H1 (cell line): ENCODE data around the gene RAB14. TPM values are rescaled to one million over a fixed set of nuclear protein-coding genes. Genes with fewer than 3 reads are reported as not detected.

Experiments
- KDM5A ChIP-seq: fragments of 200-600 bp; IDR thresholded peaks from 2 replicates; pipeline ENCODE4 v1.7.1; 2012; ENCODE audit warnings: mild to moderate bottlenecking, low read length, inconsistent platforms, mixed read lengths
- polyA plus RNA-seq, 7 experiments: library from polyadenylated mRNA; depleted of rRNA in 3 of 7; stranded (reverse) in 5 of 7; unstranded in 2 of 7; fragments of >200 nt in 5 of 7; fragments of 200-250 nt in 2 of 7; gene quantifications; 1 replicate in 5 of 7; 2 replicates in 1 of 7; 4 replicates in 1 of 7; pipeline versions ENCODE4 v1.2.1 to v1.2.3, GENCODE V29; 2011 to 2013; ENCODE audit warnings: missing spikeins in 2 of 7, mixed read lengths in 2 of 7
- total RNA-seq: library from RNA; stranded (reverse); fragmentation: NEBNext Ultra II Directional; extraction: Animal tissue kit (Norgen Biotek cat#: 25700); gene quantifications from 2 replicates; pipeline ENCODE4 v1.2.1, GENCODE V29; 2021

Gene RAB14
- total and polyA plus RNA-seq, 2 of the 8 experiments (the other 6 are each of a cell fraction or from before 2014, with no cell fraction given): 9.1 to 44.8 TPM

DNA sequence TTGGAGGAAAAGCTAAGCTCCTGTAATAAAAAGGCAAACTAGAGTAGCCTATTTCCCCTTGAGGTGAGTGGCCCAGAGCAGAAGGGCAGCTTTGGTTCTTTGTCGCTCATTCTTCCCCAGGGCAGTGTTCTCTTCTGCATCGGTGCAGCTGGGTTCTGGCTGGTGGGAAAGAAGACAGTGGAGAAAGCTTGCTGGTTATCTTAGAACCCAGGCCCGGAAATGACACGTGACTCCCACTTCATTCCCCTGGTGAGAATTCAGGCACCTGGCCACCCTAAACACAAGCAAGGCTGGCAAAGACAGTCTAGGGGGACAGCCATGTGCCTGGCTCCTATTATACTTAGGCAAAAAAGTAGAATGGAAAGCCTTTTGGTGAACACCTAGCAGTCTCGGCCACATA, 33.8 kb upstream of the RAB14 start (continued):
- TF ChIP-seq KDM5A: no peak
